ENCODE results near the gene LCN15.

- peak in 2 of 4 experiments; percentile 10 to 40 for TF ChIP-seq CTCF (IDR thresholded peaks at IDR 0.05)
- no peak for TF ChIP-seq POLR2A (IDR thresholded peaks at IDR 0.05)
Observed at GRCh38 chr9:136769710-136770191, 5.4 kb upstream of the LCN15 start.
